Amniotic stem cell (primary cell): ENCODE results near the gene CLIC4.
"Not testable (repeated sequence)": the region's sequence is repeated elsewhere in the genome, so short reads cannot be mapped to it uniquely, and the experiment has no call there.

ENCODE experiments used
- DNase-seq: peaks from one replicate; lab custom pipeline; 2025; lab: John Stamatoyannopoulos, UW

CLIC4 gene

GRCh38 chr1:24822887-24823286 lies 77.6 kb downstream of the CLIC4 start:
- DNase-seq: no peak

- not testable (repeated sequence) for DNase-seq
Measured at GRCh38 chr1:24823486-24823885, 78.2 kb downstream of the CLIC4 start.

DNA sequence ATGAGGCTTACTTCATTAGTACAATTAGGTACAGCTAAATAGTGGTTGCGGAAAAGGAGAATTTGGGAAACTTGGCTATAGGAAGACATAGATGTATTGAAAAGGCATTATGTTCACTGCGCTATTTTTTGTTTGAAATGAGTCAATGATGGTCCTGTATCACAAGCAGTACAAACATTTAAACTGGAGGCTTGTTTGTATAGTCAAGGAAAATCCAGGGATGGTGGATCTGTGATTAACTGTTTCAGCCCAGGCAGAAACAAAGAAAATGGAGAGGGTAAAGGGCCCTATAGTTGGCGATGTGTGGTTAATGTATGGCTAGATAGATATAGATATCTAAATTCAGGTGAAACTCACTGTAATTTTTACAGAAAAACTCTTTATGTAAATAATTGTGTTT lies 79.9 kb downstream of the CLIC4 start:
- no peak for DNase-seq

- DNase-seq: no peak
Measured at GRCh38 chr1:24826510-24826909, 81.3 kb downstream of the CLIC4 start.

DNA sequence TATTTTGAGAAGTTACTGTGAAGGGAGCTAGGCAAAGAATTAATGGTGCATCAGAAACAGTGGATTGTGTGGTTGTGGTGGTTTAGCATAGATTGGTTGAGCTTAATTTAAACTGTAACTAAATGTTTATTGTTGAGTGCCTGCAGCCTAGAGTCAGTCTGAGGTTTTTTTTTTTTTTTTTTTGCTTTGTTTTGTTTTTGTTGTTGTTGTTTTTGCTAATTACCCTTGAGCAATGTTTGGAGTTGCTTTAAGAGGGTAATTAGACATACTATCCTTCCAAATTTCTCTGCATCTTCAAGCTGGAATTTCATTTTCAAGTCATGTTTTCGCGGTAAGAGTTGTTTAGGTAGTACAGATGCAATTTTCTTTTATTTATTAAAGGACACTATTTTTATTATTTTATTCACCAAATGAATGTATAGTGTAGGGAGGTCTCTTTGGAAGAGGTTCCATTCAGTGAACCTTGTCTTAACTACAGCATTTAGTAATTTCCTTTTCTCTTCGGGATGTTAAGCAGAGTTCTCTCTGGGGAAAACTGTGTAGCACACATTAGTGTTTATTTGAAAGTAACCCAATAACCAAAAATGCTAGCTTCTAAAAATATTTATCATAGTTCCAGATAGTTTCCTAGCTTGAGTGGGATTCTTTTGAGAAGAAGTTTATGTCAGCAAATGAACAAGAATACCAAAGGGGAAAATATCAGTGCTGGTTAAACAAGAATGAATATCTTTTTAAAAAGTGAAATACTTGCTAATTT lies 82.3 kb downstream of the CLIC4 start:
- no peak for DNase-seq

GRCh38 chr1:24828183-24828886 lies 83.1 kb downstream of the CLIC4 start:
- DNase-seq: no peak

DNA sequence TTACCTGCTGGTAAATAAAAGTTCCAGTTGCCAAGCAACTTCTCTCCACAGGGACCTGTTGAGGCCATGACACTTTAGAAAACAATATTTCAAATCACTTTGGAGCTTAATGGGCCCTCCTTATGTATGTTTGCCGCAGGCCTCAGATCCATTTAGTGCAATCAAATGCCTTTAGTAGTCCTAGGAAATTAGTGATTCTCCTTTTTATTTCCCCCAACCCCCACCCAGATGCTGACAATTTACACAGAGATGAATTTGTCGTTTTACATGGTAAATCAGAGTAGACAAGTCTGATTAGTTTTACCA lies 83.6 kb downstream of the CLIC4 start:
- no peak for DNase-seq

- DNase-seq: peak; percentile 10
Measured at GRCh38 chr1:24830680-24831272, 85.5 kb downstream of the CLIC4 start.

- no peak for DNase-seq
Measured at GRCh38 chr1:24841593-24841992, 96.3 kb downstream of the CLIC4 start.

- DNase-seq: no peak
Measured at GRCh38 chr1:24846671-24847070, 101.4 kb downstream of the CLIC4 start.

GRCh38 chr1:24847995-24848881 lies 103.0 kb downstream of the CLIC4 start:
- DNase-seq: peak; percentile 44

- no peak for DNase-seq
Measured at GRCh38 chr1:24849672-24850295, 104.5 kb downstream of the CLIC4 start.

GRCh38 chr1:24850328-24850920 lies 105.2 kb downstream of the CLIC4 start:
- DNase-seq: no peak

DNA sequence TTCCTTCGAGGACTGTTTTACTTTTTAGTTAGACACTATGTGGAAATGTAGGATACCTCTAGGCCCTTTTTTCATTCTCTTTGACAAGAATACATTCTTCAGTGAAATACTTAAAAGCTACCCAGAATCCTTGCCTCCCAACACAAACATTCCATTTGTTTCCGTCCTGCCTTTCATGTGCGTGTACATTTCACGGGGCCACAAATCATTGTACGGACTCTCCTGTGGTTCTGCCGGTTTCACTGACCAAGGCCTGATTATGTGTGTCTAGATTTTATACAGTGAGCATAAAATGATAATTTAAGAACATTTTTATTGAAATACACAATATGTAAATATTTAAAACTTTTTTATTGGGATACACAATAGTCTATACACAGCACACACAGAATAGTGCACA lies 108.4 kb downstream of the CLIC4 start:
- no peak for DNase-seq

GRCh38 chr1:24855474-24855873 lies 110.2 kb downstream of the CLIC4 start:
- no peak for DNase-seq

GRCh38 chr1:24856787-24857506 lies 111.7 kb downstream of the CLIC4 start:
- DNase-seq: no peak

DNA sequence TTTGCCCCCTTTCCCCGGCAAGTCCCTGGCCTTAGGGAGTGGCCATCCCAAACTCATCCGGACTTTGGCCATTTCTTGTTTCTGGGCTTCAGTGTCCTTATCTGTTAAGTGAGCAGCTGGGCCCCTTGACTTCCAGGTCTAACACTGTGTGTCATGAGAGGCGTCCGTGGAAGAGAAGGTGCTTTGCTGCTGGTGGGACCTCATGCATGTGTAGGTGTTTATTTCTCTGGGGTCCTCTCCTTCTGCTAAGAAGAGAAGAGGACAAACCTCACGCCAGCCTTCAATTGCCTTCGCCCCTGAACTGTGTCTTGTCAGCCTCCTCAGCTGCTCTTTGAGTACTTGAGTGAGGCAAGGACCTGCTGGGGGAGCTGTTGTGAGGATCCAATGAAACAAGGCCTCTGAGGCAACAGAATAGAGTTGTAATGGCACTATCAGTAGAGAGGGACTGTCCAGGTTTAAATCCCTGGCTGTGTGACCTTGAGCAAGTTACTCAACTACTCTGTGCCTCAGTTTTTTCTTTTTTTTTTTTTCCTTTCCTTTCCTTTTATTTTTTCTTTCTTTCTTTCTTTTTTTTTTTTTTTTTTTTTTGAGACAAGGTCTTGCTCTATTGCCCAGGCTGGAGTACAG lies 112.4 kb downstream of the CLIC4 start:
- no peak for DNase-seq

GRCh38 chr1:24858277-24858676 lies 113.0 kb downstream of the CLIC4 start:
- DNase-seq: no peak

DNA sequence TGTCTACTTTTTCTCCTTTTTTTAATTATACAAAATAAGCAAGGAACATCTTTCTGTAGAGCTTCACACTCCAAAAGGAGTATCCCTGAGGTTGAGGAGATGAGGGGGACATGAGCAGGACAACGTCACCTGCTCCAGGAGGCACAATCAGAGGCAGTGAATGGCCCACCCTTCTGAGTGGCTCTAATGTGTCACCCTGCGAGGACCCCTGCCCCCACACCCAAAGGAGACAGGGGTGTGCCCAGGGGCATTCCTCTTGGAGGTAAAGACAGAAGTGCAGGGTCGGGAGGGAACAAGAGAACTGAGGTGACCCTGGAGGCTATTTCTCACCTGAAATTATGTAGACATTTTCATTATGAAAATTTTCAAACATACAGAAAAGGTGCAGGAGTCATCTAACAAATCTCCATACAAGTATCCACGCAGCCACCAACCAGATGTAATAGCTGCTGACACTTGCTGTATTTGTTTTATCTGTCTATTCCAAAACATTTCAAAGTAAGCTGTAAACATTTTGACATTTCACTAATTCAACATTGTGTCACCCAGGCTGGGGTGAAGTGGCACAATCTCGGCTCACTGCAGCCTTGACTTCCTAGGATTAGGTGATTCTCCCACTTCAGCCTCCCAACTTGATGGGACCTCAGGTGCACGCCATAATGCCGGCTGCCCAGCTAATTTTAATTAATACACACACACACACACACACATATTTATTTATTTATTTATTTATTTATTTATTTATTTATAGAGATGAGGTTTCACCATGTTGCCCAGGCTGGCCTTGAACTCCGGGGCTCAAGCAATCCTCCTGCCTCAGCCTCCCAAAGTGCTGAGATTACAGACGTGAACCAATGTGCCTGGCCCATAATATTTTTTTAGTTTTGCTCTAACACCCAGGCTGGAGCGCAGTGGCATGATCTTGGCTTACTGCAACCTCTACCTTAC lies 114.1 kb downstream of the CLIC4 start:
- no peak for DNase-seq
